NCI-H82 treated with DMSO at 0.1 percent for 48 hours (cell line): ENCODE results near the gene ZFPM1.

Source experiments
- DNase-seq: peaks from one replicate; lab custom pipeline; 2025; ENCODE audit not compliant: unreplicated experiment; lab: John Stamatoyannopoulos, UW

ZFPM1 gene

GRCh38 chr16:88536971-88537751 is 84.1 kb downstream of the ZFPM1 start:
- no peak for DNase-seq

- no peak for DNase-seq
Observed at GRCh38 chr16:88537859-88538258, 84.8 kb downstream of the ZFPM1 start.

- DNase-seq: no peak
Observed at GRCh38 chr16:88538366-88539060, 85.4 kb downstream of the ZFPM1 start.

- DNase-seq: no peak
Observed at GRCh38 chr16:88539261-88539651, 86.2 kb downstream of the ZFPM1 start.

- no peak for DNase-seq
Observed at GRCh38 chr16:88539652-88540345, 86.7 kb downstream of the ZFPM1 start.

- no peak for DNase-seq
Observed at GRCh38 chr16:88540346-88540977, 87.4 kb downstream of the ZFPM1 start.

GRCh38 chr16:88541831-88542616 is 88.9 kb downstream of the ZFPM1 start:
- DNase-seq: no peak

GRCh38 chr16:88543230-88543813 is 90.2 kb downstream of the ZFPM1 start:
- DNase-seq: no peak

- no peak for DNase-seq
Observed at GRCh38 chr16:88545781-88546180, 92.7 kb downstream of the ZFPM1 start.

GRCh38 chr16:88548131-88548874 is 95.2 kb downstream of the ZFPM1 start:
- DNase-seq: no peak

- DNase-seq: no peak
Observed at GRCh38 chr16:88548985-88549384, 95.9 kb downstream of the ZFPM1 start.

GRCh38 chr16:88549671-88550245 is 96.7 kb downstream of the ZFPM1 start:
- DNase-seq: no peak

- DNase-seq: no peak
Observed at GRCh38 chr16:88550246-88550661, 97.2 kb downstream of the ZFPM1 start.

- no peak for DNase-seq
Observed at GRCh38 chr16:88552166-88552565, 99.1 kb downstream of the ZFPM1 start.

- DNase-seq: no peak
Observed at GRCh38 chr16:88552815-88553214, 99.7 kb downstream of the ZFPM1 start.

GRCh38 chr16:88553739-88554138 is 100.7 kb downstream of the ZFPM1 start:
- no peak for DNase-seq

- DNase-seq: no peak
Observed at GRCh38 chr16:88554711-88555264, 101.7 kb downstream of the ZFPM1 start.

GRCh38 chr16:88556294-88556988 is 103.4 kb downstream of the ZFPM1 start:
- DNase-seq: no peak
